Measurements from ENCODE around the gene HSD3B7. TPM values are rescaled to one million over a fixed set of nuclear protein-coding genes. Genes with fewer than 3 reads are reported as not detected.

The HSD3B7 gene
- total and polyA plus RNA-seq, 10 of the 15 experiments (the other 5 are each of a cell fraction or from before 2014, with no cell fraction given) = 0.18 to 1.8 (median 0.48) TPM; not detected in 1

DNA sequence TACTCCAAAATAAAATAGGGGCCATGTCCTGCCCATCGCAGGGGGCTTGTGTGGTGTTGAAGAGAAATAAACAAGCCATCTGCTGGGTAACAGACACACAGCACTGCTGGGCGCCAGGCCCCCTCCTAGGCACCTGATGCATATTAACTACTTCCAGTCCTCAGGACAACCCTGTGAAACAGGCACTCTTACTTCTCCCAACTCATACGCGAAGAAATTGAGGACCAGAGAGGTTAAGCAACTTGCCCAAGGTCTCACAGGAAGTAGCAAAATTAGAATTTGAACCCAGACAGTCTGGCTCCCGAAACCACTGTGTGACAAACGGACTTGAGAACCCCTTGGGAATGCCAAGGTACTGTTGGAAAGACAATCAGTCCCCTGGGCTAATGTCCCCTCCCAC is 22.7 kb downstream of the HSD3B7 start:
- WGBS (ENCODE audit: insufficient coverage, insufficient replicate concordance, low lambda C conversion rate, missing lambda C conversion rate) = 37% methylated on average over 6 of the region's 6 CpGs
- SMC1A ChIA-PET (ENCODE audit: uncharacterized antibody, unreplicated experiment) = no interaction called here
- no peak overlapping the region for H3K9ac ChIP-seq (ENCODE audit: control insufficient read depth, insufficient read depth, low read length)
- intact Hi-C loops (cut with micrococcal nuclease; ENCODE audit: unreplicated experiment) = no loop called here
- peaks cover 3 to 10% of the 10 kb centered on the region in 2 experiments for H3K27me3 ChIP-seq (replicated peaks in 1 of 2; ENCODE audit: control insufficient read depth in 2 of 2, insufficient read depth in 2 of 2, low read length in 1 of 2)
- no peaks in the 10 kb centered on the region for H3K9me3 ChIP-seq (replicated peaks; ENCODE audit: control insufficient read depth, insufficient read depth, low read length)
- no peak overlapping the region for H3K27ac ChIP-seq (ENCODE audit: control insufficient read depth, insufficient read depth)
- no peaks in the 10 kb centered on the region for H3K4me1 ChIP-seq (ENCODE audit: control insufficient read depth, insufficient read depth, low read length)
- no TSS peak for BruUV-seq (replicated peaks)
- no peak for FAIRE-seq
- CTCF ChIA-PET = interaction anchor here (1.5 kb wide), 1 partner anchor 22 kb away, joined by 4 read pairs; no protein-coding TSS in a partner anchor
- in situ Hi-C loops (cut with MboI) = no loop called here
- H3K36me3 ChIP-seq (ENCODE audit: control insufficient read depth in 2 of 2, insufficient read depth in 2 of 2, low read length in 1 of 2) = no peaks in the 10 kb centered on the region
- ATAC-seq = no peak
- no peak for DNase-seq (ENCODE audit: low read depth, low spot score)
- no peak overlapping the region for H2AFZ ChIP-seq (ENCODE audit: control insufficient read depth, low read depth, low read length)
- H3K79me2 ChIP-seq (ENCODE audit: control insufficient read depth, insufficient read depth, low read length) = no peaks in the 10 kb centered on the region
- H3K4me2 ChIP-seq (ENCODE audit: control insufficient read depth, insufficient read depth) = no peak overlapping the region
- TF ChIP-seq MTA3 (IDR thresholded peaks at IDR 0.05; ENCODE audit: borderline replicate concordance, low read length) (no peak), PAX8 (IDR thresholded peaks at IDR 0.05) (no peak)
- RAD21 ChIA-PET (ENCODE audit: unreplicated experiment) = no interaction called here
- H4K20me1 ChIP-seq (ENCODE audit: control insufficient read depth, insufficient read depth) = no peaks in the 10 kb centered on the region
- no peak overlapping the region for H3K4me3 ChIP-seq
- POLR2A ChIA-PET = no interaction called here

DNA sequence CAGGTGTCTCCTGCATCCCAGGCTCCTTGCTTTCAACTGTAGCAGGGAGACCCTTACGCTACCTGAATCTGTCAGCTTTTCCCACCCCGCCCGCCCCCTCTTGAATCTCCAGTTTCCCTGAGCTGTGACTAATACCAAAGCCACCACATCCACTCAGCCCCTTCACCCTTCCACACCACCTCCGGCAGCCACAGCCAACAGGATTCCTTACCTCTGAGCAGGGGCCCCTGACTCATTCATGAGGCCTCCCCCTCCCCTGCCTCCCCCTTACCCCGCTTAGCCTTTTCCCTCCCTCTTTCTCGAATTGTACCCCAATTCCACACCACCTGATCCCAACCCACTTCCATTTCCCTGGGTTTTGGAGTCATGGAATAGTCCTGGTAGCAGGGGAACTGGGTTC is 23.1 kb downstream of the HSD3B7 start:
- CTCF ChIA-PET = interaction anchor here (1.1 to 2.0 kb wide), 3 partner anchors 22 to 84 kb away, joined by 4 to 5 read pairs (median 4); no protein-coding TSS in a partner anchor
- in situ Hi-C loops (cut with MboI) = no loop called here
- no peak overlapping the region for H3K4me2 ChIP-seq (ENCODE audit: control insufficient read depth, insufficient read depth)
- H3K27me3 ChIP-seq (replicated peaks in 1 of 2; ENCODE audit: control insufficient read depth in 2 of 2, insufficient read depth in 2 of 2, low read length in 1 of 2) = peaks cover 3 to 10% of the 10 kb centered on the region in 2 experiments
- no peaks in the 10 kb centered on the region for H3K79me2 ChIP-seq (ENCODE audit: control insufficient read depth, insufficient read depth, low read length)
- no peak overlapping the region for H3K4me3 ChIP-seq
- no TSS peak for BruUV-seq (replicated peaks)
- no peak for FAIRE-seq
- 100% methylated on average over 1 of the region's 6 CpGs for WGBS (ENCODE audit: insufficient coverage, insufficient replicate concordance, low lambda C conversion rate, missing lambda C conversion rate)
- RAD21 ChIA-PET (ENCODE audit: unreplicated experiment) = interaction anchor here (0.8 kb wide), 1 partner anchor 14 kb away, joined by 6 read pairs; no protein-coding TSS in a partner anchor
- ATAC-seq = no peak
- SMC1A ChIA-PET (ENCODE audit: uncharacterized antibody, unreplicated experiment) = interaction anchor here (0.6 to 1.0 kb wide), 4 partner anchors 9 to 294 kb away, joined by 3 read pairs; no protein-coding TSS in a partner anchor
- H4K20me1 ChIP-seq (ENCODE audit: control insufficient read depth, insufficient read depth) = no peaks in the 10 kb centered on the region
- no peak for TF ChIP-seq POLR2AphosphoS2 (IDR thresholded peaks at IDR 0.05; ENCODE audit: low read depth, low read length)
- TF ChIP-seq, protein P1, sequence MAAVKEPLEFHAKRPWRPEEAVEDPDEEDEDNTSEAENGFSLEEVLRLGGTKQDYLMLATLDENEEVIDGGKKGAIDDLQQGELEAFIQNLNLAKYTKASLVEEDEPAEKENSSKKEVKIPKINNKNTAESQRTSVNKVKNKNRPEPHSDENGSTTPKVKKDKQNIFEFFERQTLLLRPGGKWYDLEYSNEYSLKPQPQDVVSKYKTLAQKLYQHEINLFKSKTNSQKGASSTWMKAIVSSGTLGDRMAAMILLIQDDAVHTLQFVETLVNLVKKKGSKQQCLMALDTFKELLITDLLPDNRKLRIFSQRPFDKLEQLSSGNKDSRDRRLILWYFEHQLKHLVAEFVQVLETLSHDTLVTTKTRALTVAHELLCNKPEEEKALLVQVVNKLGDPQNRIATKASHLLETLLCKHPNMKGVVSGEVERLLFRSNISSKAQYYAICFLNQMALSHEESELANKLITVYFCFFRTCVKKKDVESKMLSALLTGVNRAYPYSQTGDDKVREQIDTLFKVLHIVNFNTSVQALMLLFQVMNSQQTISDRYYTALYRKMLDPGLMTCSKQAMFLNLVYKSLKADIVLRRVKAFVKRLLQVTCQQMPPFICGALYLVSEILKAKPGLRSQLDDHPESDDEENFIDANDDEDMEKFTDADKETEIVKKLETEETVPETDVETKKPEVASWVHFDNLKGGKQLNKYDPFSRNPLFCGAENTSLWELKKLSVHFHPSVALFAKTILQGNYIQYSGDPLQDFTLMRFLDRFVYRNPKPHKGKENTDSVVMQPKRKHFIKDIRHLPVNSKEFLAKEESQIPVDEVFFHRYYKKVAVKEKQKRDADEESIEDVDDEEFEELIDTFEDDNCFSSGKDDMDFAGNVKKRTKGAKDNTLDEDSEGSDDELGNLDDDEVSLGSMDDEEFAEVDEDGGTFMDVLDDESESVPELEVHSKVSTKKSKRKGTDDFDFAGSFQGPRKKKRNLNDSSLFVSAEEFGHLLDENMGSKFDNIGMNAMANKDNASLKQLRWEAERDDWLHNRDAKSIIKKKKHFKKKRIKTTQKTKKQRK (IDR thresholded peaks at IDR 0.05; ENCODE audit: low read depth, low read length) = no peak
- no peak for TF ChIP-seq NR2C2 (IDR thresholded peaks at IDR 0.05; ENCODE audit: borderline replicate concordance, control insufficient read depth, insufficient read length, low read depth)
- H2AFZ ChIP-seq (ENCODE audit: control insufficient read depth, low read depth, low read length) = no peak overlapping the region
- H3K9me3 ChIP-seq (replicated peaks; ENCODE audit: control insufficient read depth, insufficient read depth, low read length) = no peaks in the 10 kb centered on the region
- no peaks in the 10 kb centered on the region for H3K4me1 ChIP-seq (ENCODE audit: control insufficient read depth, insufficient read depth, low read length)
- intact Hi-C loops (cut with micrococcal nuclease; ENCODE audit: unreplicated experiment) = no loop called here
- no peak overlapping the region for H3K9ac ChIP-seq (ENCODE audit: control insufficient read depth, insufficient read depth, low read length)
- no peak for DNase-seq (ENCODE audit: low read depth, low spot score)
- POLR2A ChIA-PET = no interaction called here
- H3K36me3 ChIP-seq (ENCODE audit: control insufficient read depth in 2 of 2, insufficient read depth in 2 of 2, low read length in 1 of 2) = no peaks in the 10 kb centered on the region
- H3K27ac ChIP-seq (ENCODE audit: control insufficient read depth, insufficient read depth) = no peak overlapping the region
